IPS DF 19.7 (cell line): ENCODE measurements around the gene CENPF.
A peak's percentile ranks its signal among the peaks of the same experiment; 100 is the strongest.
"Not testable (repeated sequence)": the region's sequence is repeated elsewhere in the genome, so short reads cannot be mapped to it uniquely, and the experiment has no call there.

Experiments used
- DNase-seq: peaks from one replicate; pipeline ENCODE4 v3.0.0-alpha.2; 2013; ENCODE audit warnings: low read depth, low spot score

The CENPF gene

GRCh38 chr1:214602764-214603657 lies at the start of gene CENPF:
CENPF (plus strand) TSS chr1:214603195; CDS start chr1:214613755, 10,560 bp downstream.
- peak; percentile 97 for DNase-seq

GRCh38 chr1:214557952-214558735 lies 44.9 kb upstream of the CENPF start:
- DNase-seq: no peak

- no peak for DNase-seq
Measured at GRCh38 chr1:214563881-214564280, 39.1 kb upstream of the CENPF start.

GRCh38 chr1:214565310-214565709 lies 37.7 kb upstream of the CENPF start:
- DNase-seq: no peak

- DNase-seq: no peak
Measured at GRCh38 chr1:214566158-214567104, 36.6 kb upstream of the CENPF start.

GRCh38 chr1:214567481-214567980 lies 35.5 kb upstream of the CENPF start:
- DNase-seq: no peak

GRCh38 chr1:214568328-214568727 lies 34.7 kb upstream of the CENPF start:
- DNase-seq: no peak

GRCh38 chr1:214569357-214570004 lies 33.5 kb upstream of the CENPF start:
- DNase-seq: no peak

- DNase-seq: no peak
Measured at GRCh38 chr1:214570442-214570841, 32.6 kb upstream of the CENPF start.

- DNase-seq: no peak
Measured at GRCh38 chr1:214571281-214571680, 31.7 kb upstream of the CENPF start.

- no peak for DNase-seq
Measured at GRCh38 chr1:214573386-214574318, 29.3 kb upstream of the CENPF start.

- DNase-seq: no peak
Measured at GRCh38 chr1:214574598-214575411, 28.2 kb upstream of the CENPF start.

- DNase-seq: not testable (repeated sequence)
Measured at GRCh38 chr1:214576120-214576519, 26.9 kb upstream of the CENPF start.

GRCh38 chr1:214579183-214579582 lies 23.8 kb upstream of the CENPF start:
- no peak for DNase-seq

- no peak for DNase-seq
Measured at GRCh38 chr1:214581785-214582184, 21.2 kb upstream of the CENPF start.

- DNase-seq: peak; percentile 54
Measured at GRCh38 chr1:214582289-214582891, 20.6 kb upstream of the CENPF start.

GRCh38 chr1:214583113-214583512 lies 19.9 kb upstream of the CENPF start:
- DNase-seq: no peak

GRCh38 chr1:214583824-214584554 lies 19.0 kb upstream of the CENPF start:
- no peak for DNase-seq
